GM12878 (cell line): ENCODE data around the gene VGF. TPM values are rescaled to one million over a fixed set of nuclear protein-coding genes. Genes with fewer than 3 reads are reported as not detected.

Experiments
- ASH2L ChIP-seq: fragments of 300-600, 200-600 bp; sonication (generic); IDR thresholded peaks from 2 replicates; pipeline ENCODE4 v1.6.1; 2017; ENCODE audit warnings: low read depth, mild to moderate bottlenecking, borderline replicate concordance
- BMI1 ChIP-seq: fragments of 450-650 bp; IDR thresholded peaks from 2 replicates; pipeline ENCODE4 v1.6.1; 2016; ENCODE audit warnings: mild to moderate bottlenecking, moderate library complexity, borderline replicate concordance
- CBX3 ChIP-seq: fragments of 200-600 bp; sonication (generic); IDR thresholded peaks from 2 replicates; pipeline ENCODE4 v1.6.1; 2016; ENCODE audit warnings: low read depth, borderline replicate concordance
- CBX5 ChIP-seq: sonication (generic); IDR thresholded peaks from 2 replicates; pipeline ENCODE4 v1.6.1; 2016; ENCODE audit warnings: low read depth, moderate library complexity, mild to moderate bottlenecking, inconsistent platforms
- CHD4 ChIP-seq: fragments of 200-600 bp; sonication (generic); IDR thresholded peaks from 2 replicates; pipeline ENCODE4 v1.6.1; 2016; ENCODE audit warnings: mild to moderate bottlenecking
- CREB1 ChIP-seq: IDR thresholded peaks from 2 replicates; pipeline ENCODE4 v1.6.1; 2012; ENCODE audit warnings: low read depth, mild to moderate bottlenecking, inconsistent platforms
- ETV6 ChIP-seq, 2 experiments: fragments of 450-650 bp in 1 of 2; IDR thresholded peaks in 1 of 2; conservative IDR thresholded peaks in 1 of 2; 2 replicates each; pipeline ENCODE4 v1.6.1; 2014; ENCODE audit warnings: antibody characterized with exemption in 1 of 2, borderline replicate concordance in 1 of 2, low read depth in 1 of 2, mild to moderate bottlenecking in 1 of 2, moderate library complexity in 1 of 2
- FOXM1 ChIP-seq: IDR thresholded peaks from 2 replicates; pipeline ENCODE4 v1.6.1; 2012; ENCODE audit warnings: low read depth, mild to moderate bottlenecking, inconsistent platforms, low read length, moderate library complexity
- HDAC6 ChIP-seq: fragments of 200-600 bp; sonication (generic); IDR thresholded peaks from one replicate; pipeline ENCODE4 v1.8.0; 2017; ENCODE audit warnings: antibody characterized with exemption; ENCODE audit not compliant: unreplicated experiment
- MYB ChIP-seq: fragments of 150-350 bp; IDR thresholded peaks from 2 replicates; pipeline ENCODE4 v1.6.1; 2014; ENCODE audit warnings: mild to moderate bottlenecking, low read depth, low read length, borderline replicate concordance
- MYC ChIP-seq: IDR thresholded peaks from 2 replicates; pipeline ENCODE4 v1.6.1; 2011; ENCODE audit warnings: mild to moderate bottlenecking, low read length, moderate library complexity, inconsistent platforms; ENCODE audit not compliant: insufficient read depth, insufficient replicate concordance, insufficient read length, severe bottlenecking
- NFYA ChIP-seq: IDR thresholded peaks from 2 replicates; pipeline ENCODE4 v1.6.1; 2011; ENCODE audit warnings: low read depth, mild to moderate bottlenecking, low read length, improper control_type of control experiment, borderline replicate concordance
- NR2C1 ChIP-seq: fragments of 450-650 bp; IDR thresholded peaks from 2 replicates; pipeline ENCODE4 v1.6.1; 2017; ENCODE audit warnings: antibody characterized with exemption, mild to moderate bottlenecking, moderate library complexity
- NR2F1 ChIP-seq: fragments of 450-650 bp; conservative IDR thresholded peaks from 2 replicates; pipeline ENCODE4 v1.6.1; 2017; ENCODE audit warnings: mild to moderate bottlenecking
- RELA ChIP-seq: fragments of 450-650 bp; IDR thresholded peaks from 2 replicates; pipeline ENCODE4 v1.8.0; 2014; ENCODE audit warnings: borderline replicate concordance; ENCODE audit not compliant: partially characterized antibody
- SIN3A ChIP-seq: IDR thresholded peaks from 2 replicates; pipeline ENCODE4 v1.6.1; 2012; ENCODE audit warnings: low read depth, low read length, improper control_type of control experiment
- SUPT20H ChIP-seq: IDR thresholded peaks from 2 replicates; pipeline ENCODE4 v1.6.1; 2011; ENCODE audit warnings: low read depth, mild to moderate bottlenecking, low read length, moderate library complexity, borderline replicate concordance; ENCODE audit not compliant: control insufficient read depth
- TAF1 ChIP-seq: IDR thresholded peaks from 2 replicates; pipeline ENCODE4 v1.6.1; 2011; ENCODE audit warnings: mild to moderate bottlenecking, low read depth, low read length, borderline replicate concordance
- TBL1XR1 ChIP-seq: IDR thresholded peaks from 2 replicates; pipeline ENCODE4 v1.6.1; 2012; ENCODE audit warnings: low read depth, low read length, improper control_type of control experiment
- TCF12 ChIP-seq: IDR thresholded peaks from 2 replicates; pipeline ENCODE4 v1.6.1; 2011; ENCODE audit warnings: low read depth, mild to moderate bottlenecking, low read length
- WRNIP1 ChIP-seq: IDR thresholded peaks from 2 replicates; pipeline ENCODE4 v1.6.1; 2011; ENCODE audit warnings: low read depth, low read length, improper control_type of control experiment, borderline replicate concordance
- ZNF217 ChIP-seq: fragments of 450-650 bp; IDR thresholded peaks from 2 replicates; pipeline ENCODE4 v1.6.1; 2017; ENCODE audit warnings: antibody characterized with exemption, mild to moderate bottlenecking
- ZNF274 ChIP-seq: IDR thresholded peaks from one replicate; pipeline ENCODE4 v1.8.0; 2011; ENCODE audit not compliant: insufficient read length, insufficient read depth
- ZNF384 ChIP-seq: IDR thresholded peaks from 2 replicates; pipeline ENCODE4 v1.6.1; 2012; ENCODE audit warnings: low read depth, mild to moderate bottlenecking, low read length, improper control_type of control experiment, borderline replicate concordance
- polyA plus RNA-seq, 11 experiments: library from polyadenylated mRNA; depleted of rRNA in 4 of 11; unstranded in 6 of 11; stranded (reverse) in 5 of 11; fragments of >200 nt; fragmentation: Nextera tagmentation in 4 of 11; fragmentation: Illumina TruSeq in 1 of 11; extraction: Ambion mirVana in 4 of 11; extraction: Trizol in 1 of 11; gene quantifications; 1 replicate in 1 of 11; 2 replicates in 10 of 11; pipeline versions ENCODE4 v1.2.1 to v1.2.3, GENCODE V29; 2011 to 2016; ENCODE audit warnings: inconsistent platforms in 2 of 11, missing spikeins in 2 of 11, low read depth in 1 of 11
- total RNA-seq, 4 experiments: library from RNA; depleted of rRNA in 3 of 4; stranded (reverse); fragments of >200 nt in 3 of 4; fragmentation: Illumina TruSeq in 1 of 4; extraction: Trizol in 1 of 4; gene quantifications; 2 replicates each; pipeline versions ENCODE4 v1.2.1 to v1.2.3, GENCODE V29; 2013 to 2021
- TF ChIP-seq, protein P1 (sequence below): fragments of 450-650 bp; IDR thresholded peaks from 2 replicates; pipeline ENCODE4 v1.6.1; 2017; ENCODE audit warnings: mild to moderate bottlenecking, moderate library complexity
- TF ChIP-seq, protein P2 (sequence below), 3 experiments: IDR thresholded peaks in 2 of 3; conservative IDR thresholded peaks in 1 of 3; 2 replicates each; pipeline ENCODE4 v1.5.1; 2011; ENCODE audit warnings: low read depth in 3 of 3, low read length in 3 of 3, mild to moderate bottlenecking in 3 of 3, control low read depth in 2 of 3, moderate library complexity in 2 of 3, inconsistent platforms in 1 of 3, mixed read lengths in 1 of 3; ENCODE audit not compliant: control insufficient read depth in 2 of 3, insufficient read depth in 1 of 3; ENCODE audit errors: extremely low read depth in 1 of 3

VGF gene
- total and polyA plus RNA-seq, 10 of the 15 experiments (the other 5 are each of a cell fraction or from before 2014, with no cell fraction given): 0.09 to 0.25 (median 0.17) TPM; not detected in 6

DNA sequence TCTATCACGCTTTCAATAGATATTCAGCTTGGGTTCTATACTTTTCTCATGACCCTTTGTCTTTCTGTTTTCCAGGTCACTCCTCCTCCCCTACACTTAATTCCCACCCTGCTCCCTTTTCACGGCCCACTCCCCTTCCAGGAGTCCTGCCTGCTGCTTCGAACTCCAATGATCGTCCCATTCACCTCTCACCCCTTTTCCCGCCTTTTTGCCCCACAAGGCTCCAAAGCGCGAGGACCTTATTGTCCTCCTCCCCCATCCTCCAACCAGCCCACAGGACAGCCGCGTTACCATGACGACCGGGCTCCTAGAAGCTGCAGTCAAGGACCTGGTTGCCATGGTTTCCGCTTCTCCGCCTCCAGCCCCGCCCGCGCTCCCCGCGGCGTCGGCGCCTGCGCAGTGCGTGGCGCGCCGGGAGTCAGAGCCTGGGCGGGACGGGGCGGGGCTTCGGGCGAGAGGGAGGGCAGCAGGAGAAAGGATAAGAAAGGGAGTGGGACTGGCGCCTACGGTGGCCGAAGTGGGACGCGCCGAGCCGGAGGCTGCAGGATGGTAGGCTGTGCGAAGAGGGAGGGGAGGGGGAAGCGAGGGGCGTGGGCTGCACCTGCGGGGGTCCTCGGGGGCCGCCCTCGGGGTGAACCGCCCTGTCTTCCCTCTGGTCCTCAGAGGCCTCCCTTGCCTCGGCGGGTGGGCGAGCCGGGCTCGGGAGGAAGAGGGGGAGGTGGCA, 11.2 kb downstream of the VGF start, which contains the start of gene AP1S1 (continued):
- TF ChIP-seq ZNF217: no peak
- no peak for TF ChIP-seq TBL1XR1
- TF ChIP-seq ETV6 (conservative IDR thresholded peaks at IDR 0.05 in 1 of 2, IDR thresholded peaks at IDR 0.05 in 1 of 2; ENCODE audit: borderline replicate concordance in 1 of 2, low read depth in 1 of 2): no peak
- TF ChIP-seq ZNF274: no peak
- peak; percentile 42 for TF ChIP-seq RELA
- TF ChIP-seq ZNF384: no peak
- no peak for TF ChIP-seq TCF12
- TF ChIP-seq CREB1: no peak
- no peak for TF ChIP-seq SUPT20H
- no peak for TF ChIP-seq CBX3
- TF ChIP-seq, protein P1, sequence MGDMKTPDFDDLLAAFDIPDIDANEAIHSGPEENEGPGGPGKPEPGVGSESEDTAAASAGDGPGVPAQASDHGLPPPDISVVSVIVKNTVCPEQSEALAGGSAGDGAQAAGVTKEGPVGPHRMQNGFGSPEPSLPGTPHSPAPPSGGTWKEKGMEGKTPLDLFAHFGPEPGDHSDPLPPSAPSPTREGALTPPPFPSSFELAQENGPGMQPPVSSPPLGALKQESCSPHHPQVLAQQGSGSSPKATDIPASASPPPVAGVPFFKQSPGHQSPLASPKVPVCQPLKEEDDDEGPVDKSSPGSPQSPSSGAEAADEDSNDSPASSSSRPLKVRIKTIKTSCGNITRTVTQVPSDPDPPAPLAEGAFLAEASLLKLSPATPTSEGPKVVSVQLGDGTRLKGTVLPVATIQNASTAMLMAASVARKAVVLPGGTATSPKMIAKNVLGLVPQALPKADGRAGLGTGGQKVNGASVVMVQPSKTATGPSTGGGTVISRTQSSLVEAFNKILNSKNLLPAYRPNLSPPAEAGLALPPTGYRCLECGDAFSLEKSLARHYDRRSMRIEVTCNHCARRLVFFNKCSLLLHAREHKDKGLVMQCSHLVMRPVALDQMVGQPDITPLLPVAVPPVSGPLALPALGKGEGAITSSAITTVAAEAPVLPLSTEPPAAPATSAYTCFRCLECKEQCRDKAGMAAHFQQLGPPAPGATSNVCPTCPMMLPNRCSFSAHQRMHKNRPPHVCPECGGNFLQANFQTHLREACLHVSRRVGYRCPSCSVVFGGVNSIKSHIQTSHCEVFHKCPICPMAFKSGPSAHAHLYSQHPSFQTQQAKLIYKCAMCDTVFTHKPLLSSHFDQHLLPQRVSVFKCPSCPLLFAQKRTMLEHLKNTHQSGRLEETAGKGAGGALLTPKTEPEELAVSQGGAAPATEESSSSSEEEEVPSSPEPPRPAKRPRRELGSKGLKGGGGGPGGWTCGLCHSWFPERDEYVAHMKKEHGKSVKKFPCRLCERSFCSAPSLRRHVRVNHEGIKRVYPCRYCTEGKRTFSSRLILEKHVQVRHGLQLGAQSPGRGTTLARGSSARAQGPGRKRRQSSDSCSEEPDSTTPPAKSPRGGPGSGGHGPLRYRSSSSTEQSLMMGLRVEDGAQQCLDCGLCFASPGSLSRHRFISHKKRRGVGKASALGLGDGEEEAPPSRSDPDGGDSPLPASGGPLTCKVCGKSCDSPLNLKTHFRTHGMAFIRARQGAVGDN: no peak
- TF ChIP-seq BMI1: peak; percentile 100
- no peak for TF ChIP-seq NR2F1
- TF ChIP-seq, protein P2, sequence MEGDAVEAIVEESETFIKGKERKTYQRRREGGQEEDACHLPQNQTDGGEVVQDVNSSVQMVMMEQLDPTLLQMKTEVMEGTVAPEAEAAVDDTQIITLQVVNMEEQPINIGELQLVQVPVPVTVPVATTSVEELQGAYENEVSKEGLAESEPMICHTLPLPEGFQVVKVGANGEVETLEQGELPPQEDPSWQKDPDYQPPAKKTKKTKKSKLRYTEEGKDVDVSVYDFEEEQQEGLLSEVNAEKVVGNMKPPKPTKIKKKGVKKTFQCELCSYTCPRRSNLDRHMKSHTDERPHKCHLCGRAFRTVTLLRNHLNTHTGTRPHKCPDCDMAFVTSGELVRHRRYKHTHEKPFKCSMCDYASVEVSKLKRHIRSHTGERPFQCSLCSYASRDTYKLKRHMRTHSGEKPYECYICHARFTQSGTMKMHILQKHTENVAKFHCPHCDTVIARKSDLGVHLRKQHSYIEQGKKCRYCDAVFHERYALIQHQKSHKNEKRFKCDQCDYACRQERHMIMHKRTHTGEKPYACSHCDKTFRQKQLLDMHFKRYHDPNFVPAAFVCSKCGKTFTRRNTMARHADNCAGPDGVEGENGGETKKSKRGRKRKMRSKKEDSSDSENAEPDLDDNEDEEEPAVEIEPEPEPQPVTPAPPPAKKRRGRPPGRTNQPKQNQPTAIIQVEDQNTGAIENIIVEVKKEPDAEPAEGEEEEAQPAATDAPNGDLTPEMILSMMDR (IDR thresholded peaks at IDR 0.05 in 2 of 3, conservative IDR thresholded peaks at IDR 0.05 in 1 of 3; ENCODE audit: control insufficient read depth in 2 of 3, extremely low read depth in 1 of 3, insufficient read depth in 1 of 3, low read depth in 3 of 3, low read length in 3 of 3): no peak
- no peak for TF ChIP-seq NR2C1
- TF ChIP-seq CHD4: no peak
- TF ChIP-seq NFYA: no peak
- no peak for TF ChIP-seq HDAC6
- TF ChIP-seq WRNIP1: no peak
- no peak for TF ChIP-seq MYC
- peak; percentile 75; the same call in 1 of the 2 replicates for TF ChIP-seq SIN3A
- no peak for TF ChIP-seq ASH2L
- no peak for TF ChIP-seq FOXM1
- TF ChIP-seq CBX5: no peak
- TF ChIP-seq MYB: no peak
- no peak; the same call in 1 of the 2 replicates for TF ChIP-seq TAF1
